GM13977 (cell line): ENCODE measurements around the gene PARVB.
"Not testable (repeated sequence)": the region's sequence is repeated elsewhere in the genome, so short reads cannot be mapped to it uniquely, and the experiment has no call there.

Experiments
- DNase-seq: peaks from one replicate; pipeline ENCODE4 v3.0.0; 2012; ENCODE audit warnings: low spot score
- in situ Hi-C: fragments of 300-500 bp; cut with MboI; formaldehyde crosslinking; loops from one replicate; pipeline ENCODE4 v1.12.0; 2022; ENCODE audit warnings: low sequenced_read_pairs, low pct_unique_long_range_greater_than_20kb, mixed read lengths, inconsistent platforms; ENCODE audit not compliant: unreplicated experiment
- TF ChIP-seq, protein P1 (sequence below): IDR thresholded peaks from 2 replicates; pipeline ENCODE4 v1.5.1; 2012; ENCODE audit warnings: mild to moderate bottlenecking, control low read depth; ENCODE audit not compliant: insufficient read depth; ENCODE audit errors: extremely low read depth, missing control alignments

The PARVB gene

DNA sequence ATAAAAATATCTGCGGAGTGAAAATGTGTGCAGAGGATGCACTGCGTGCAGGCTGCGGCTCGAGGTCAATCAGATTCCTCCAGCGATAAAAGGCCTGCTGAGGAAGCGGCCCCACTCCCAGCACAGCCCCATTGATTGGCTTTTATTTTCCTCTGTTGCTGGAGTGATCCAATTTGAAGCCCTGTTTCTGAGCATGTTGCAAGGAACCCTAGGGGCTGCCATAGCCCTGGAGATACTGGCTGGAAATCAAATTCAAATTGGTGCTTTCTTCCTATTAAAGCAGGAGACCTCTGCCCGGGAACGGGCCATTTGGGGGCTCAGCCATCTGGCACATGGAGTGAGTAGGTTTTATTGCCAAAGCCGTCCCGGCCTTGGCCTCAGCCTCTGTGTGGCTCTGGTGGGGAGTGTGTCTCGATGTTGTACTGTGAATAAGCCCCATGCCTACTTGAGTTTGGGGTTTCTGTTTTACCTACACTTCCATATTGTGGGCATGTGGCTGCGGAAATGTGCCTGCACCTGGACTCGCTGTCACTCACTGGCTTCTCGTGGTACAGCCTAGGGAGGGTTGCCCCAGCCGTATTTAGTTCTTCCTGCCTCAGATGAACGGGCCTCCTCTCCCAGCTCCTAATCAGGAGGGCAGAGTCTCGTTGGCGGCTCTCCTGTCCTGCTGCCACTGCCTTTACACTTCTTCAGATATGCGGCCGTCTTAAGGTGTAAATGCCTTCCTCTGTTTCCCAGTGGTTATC is 25.6 kb downstream of the PARVB start:
- in situ Hi-C loops: no loop called here
- TF ChIP-seq, protein P1, sequence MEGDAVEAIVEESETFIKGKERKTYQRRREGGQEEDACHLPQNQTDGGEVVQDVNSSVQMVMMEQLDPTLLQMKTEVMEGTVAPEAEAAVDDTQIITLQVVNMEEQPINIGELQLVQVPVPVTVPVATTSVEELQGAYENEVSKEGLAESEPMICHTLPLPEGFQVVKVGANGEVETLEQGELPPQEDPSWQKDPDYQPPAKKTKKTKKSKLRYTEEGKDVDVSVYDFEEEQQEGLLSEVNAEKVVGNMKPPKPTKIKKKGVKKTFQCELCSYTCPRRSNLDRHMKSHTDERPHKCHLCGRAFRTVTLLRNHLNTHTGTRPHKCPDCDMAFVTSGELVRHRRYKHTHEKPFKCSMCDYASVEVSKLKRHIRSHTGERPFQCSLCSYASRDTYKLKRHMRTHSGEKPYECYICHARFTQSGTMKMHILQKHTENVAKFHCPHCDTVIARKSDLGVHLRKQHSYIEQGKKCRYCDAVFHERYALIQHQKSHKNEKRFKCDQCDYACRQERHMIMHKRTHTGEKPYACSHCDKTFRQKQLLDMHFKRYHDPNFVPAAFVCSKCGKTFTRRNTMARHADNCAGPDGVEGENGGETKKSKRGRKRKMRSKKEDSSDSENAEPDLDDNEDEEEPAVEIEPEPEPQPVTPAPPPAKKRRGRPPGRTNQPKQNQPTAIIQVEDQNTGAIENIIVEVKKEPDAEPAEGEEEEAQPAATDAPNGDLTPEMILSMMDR: no peak
- DNase-seq: no peak

DNA sequence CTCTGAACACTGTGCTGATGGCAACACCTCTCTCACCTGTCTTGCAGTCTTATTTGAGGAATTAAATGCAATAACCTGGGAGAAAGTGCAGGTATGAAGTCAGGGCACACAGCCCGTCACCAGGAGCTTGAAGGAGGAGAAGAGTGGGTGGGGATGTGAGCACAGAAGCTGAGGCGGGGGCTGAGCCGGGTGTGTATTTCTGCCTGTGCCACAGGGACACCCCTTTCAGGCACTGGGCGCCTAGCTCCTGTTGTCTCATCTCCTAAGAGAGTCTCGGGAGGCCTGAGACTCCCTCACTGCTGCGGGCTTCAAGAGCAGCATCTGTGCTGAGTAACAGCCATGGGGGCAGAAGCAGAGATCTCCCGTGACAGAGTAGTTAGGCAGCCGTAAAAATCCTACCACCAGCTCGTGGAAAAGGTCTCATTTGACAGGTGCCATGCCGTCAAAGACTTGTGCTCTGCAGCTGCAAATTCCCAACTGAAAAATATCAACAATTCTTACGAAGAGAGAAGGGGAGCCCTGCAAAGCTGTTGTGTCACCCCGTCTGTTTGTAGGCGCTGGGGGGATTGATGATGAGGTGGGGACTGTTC is 26.8 kb downstream of the PARVB start:
- in situ Hi-C loops: no loop called here

DNA sequence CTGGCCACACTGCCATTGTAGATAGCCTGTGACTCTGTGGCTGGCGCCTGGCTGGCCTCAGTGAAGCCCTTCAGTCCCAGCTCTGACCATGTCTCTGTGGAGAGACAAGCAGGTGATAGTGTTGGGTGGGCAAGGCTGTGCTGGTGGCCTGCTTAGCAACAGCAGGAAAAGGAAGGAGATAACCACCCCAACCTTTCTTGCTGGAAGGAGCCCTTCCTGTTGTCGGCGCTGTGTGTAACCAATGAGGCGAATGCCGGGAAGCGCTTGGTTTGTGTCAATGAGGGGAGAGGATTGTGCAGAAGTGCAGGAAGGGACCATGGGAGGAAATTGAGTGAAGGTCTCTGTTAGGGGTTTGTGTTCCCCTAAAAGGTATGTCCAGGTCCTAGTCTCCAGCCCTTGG is 27.3 kb downstream of the PARVB start:
- no peak for DNase-seq
- TF ChIP-seq, protein P1: no peak
- in situ Hi-C loops: no loop called here

More for the DNA sequence above, 26.8 kb downstream of the PARVB start:
- no peak for DNase-seq
- TF ChIP-seq, protein P1: no peak

DNA sequence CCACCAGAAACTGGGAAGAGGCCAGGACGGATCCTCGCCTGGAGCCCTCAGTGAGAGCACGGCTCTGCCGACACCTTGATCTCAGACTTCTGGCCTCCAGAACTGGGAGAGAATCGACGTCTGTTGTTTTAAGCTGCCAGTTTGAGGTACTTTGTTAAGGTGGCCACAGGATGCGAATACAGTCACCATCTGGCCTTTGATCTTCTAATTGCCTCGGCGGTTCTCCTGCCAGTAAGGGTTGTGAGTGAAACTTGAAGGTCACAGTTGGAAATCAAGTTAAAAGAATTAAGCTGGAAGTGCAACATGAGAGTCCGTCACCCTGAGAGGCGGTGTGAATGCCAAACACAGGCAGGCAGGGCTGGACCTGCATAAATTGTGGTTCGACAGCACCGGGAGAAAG is 27.9 kb downstream of the PARVB start:
- TF ChIP-seq, protein P1: no peak
- in situ Hi-C loops: no loop called here
- DNase-seq: no peak

DNA sequence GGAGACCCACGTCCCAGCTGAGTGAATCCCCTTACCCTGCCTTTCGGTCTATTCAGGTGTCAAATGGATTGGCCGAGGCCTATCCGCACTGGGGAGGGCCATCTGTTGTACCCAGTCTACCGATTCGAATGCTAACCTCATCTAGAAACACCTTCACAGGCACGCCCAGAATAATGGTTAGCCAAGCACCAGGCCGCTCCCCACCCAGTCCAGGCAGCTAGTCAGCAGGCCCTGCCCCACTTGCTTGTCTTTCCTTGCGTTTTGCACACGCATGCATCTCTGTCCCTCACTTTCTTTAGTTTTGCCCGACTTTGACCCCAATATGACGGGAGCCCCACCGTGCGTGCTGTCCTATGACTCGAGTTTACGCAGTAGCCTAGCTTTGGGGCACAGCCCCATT is 31.7 kb downstream of the PARVB start:
- TF ChIP-seq, protein P1: no peak
- in situ Hi-C loops: no loop called here
- DNase-seq: no peak

DNA sequence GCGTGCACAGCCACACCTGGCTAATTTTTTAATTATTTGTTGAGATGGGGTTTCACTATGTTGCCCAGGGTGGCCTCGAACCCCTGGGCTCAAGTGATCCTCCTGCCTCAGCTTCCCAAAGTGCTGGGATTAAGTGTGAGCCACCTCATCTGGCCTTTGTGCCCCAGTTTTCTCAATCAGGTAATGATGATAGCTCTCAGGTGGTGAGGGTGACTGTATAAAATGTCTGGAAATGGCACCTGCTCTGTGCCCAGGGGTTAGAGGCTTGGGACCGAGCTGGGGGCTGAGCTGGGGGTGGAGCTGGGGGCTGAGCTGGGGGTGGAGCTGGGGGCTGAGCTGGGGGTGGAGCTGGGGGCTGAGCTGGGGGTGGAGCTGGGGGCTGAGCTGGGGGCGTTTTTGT is 32.5 kb downstream of the PARVB start:
- DNase-seq, in situ Hi-C loops: not testable (repeated sequence)

DNA sequence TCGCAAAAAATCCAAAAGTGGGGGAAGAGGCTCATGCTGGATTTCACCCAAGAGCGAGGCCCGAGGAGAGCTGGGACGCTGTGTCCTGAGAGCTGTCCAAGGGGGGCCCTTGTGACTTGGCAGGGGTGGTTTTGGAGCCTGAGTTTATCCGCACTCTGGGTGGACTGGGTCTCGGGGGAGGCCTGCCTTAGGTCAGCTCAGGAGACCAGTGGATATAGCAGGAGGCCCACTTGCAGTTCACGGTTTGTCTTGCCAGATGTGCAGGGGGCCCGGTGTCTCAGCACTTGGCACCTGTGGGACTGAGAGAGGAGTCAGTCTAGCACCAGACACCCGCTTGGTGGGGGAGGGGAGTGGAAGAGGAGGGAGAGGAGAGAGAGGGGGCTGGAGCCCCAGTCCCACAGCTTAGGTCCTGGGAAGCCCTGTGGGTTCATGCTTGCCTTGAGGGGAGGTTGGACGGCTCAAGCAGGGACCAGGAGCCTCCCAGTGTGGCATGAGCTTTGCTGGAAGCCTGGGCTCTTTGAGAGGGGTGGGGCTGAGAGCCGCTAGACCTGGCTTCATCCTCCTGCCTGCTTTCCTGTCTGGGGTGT is 33.4 kb downstream of the PARVB start:
- no peak for DNase-seq
- TF ChIP-seq, protein P1: no peak
- in situ Hi-C loops: no loop called here
